Spinal cord (tissue), 10 donors: ENCODE data around the gene AKR7A2. TPM values are rescaled to one million over a fixed set of nuclear protein-coding genes. Genes with fewer than 3 reads are reported as not detected.
"Not testable (repeated sequence)": the region's sequence is repeated elsewhere in the genome, so short reads cannot be mapped to it uniquely, and the experiment has no call there.

Experiments used
- DNase-seq, 6 donors: peaks; one replicate each; pipeline versions ENCODE4 v3.0.0 to v3.0.0-alpha.2; 2013 to 2015; ENCODE audit warnings: low spot score in 6 of 6, low read depth in 4 of 6
- H3K27ac ChIP-seq: one replicate; pipeline ENCODE4 v1.5.1; 2013; ENCODE audit warnings: low read depth, low read length, control low read depth
- H3K27me3 ChIP-seq: one replicate; pipeline ENCODE4 v1.6.1; 2013; ENCODE audit warnings: low read length; ENCODE audit not compliant: control insufficient read depth, insufficient read depth
- H3K36me3 ChIP-seq: one replicate; pipeline ENCODE4 v1.6.1; 2013; ENCODE audit warnings: low read length; ENCODE audit not compliant: control insufficient read depth, insufficient read depth
- H3K4me1 ChIP-seq: one replicate; pipeline ENCODE4 v1.6.1; 2013; ENCODE audit warnings: low read length; ENCODE audit not compliant: control insufficient read depth, insufficient read depth
- H3K4me3 ChIP-seq: one replicate; pipeline ENCODE4 v1.5.1; 2013; ENCODE audit warnings: low read depth, low read length, control low read depth
- H3K9me3 ChIP-seq: one replicate; pipeline ENCODE4 v1.6.1; 2013; ENCODE audit warnings: low read length; ENCODE audit not compliant: control insufficient read depth, insufficient read depth
- WGBS: methylation state at CpG from one replicate; pipeline ENCODE4 v1.1.5; 2013; ENCODE audit warnings: missing lambda C conversion rate; ENCODE audit not compliant: insufficient coverage; 5-methylcytosine and 5-hydroxymethylcytosine counted together
- polyA plus RNA-seq, 2 donors: library from polyadenylated mRNA; unstranded; fragments of 120-200 nt; gene quantifications; one replicate each; pipeline ENCODE4 v1.2.1, GENCODE V29; 2013; ENCODE audit not compliant: insufficient read length in 2 of 2
- total RNA-seq, 2 donors: library from RNA; depleted of rRNA in 1 of 2; stranded (reverse); fragments of 120-200 nt in 1 of 2; fragments of >200 nt in 1 of 2; gene quantifications; one replicate each; pipeline versions ENCODE4 v1.2.3 to v1.2.4, GENCODE V29; 2013 to 2014
- donor health status: healthy.

Gene AKR7A2
- total and polyA plus RNA-seq, 4 donors: 39.1 to 101 (median 67.3) TPM

DNA sequence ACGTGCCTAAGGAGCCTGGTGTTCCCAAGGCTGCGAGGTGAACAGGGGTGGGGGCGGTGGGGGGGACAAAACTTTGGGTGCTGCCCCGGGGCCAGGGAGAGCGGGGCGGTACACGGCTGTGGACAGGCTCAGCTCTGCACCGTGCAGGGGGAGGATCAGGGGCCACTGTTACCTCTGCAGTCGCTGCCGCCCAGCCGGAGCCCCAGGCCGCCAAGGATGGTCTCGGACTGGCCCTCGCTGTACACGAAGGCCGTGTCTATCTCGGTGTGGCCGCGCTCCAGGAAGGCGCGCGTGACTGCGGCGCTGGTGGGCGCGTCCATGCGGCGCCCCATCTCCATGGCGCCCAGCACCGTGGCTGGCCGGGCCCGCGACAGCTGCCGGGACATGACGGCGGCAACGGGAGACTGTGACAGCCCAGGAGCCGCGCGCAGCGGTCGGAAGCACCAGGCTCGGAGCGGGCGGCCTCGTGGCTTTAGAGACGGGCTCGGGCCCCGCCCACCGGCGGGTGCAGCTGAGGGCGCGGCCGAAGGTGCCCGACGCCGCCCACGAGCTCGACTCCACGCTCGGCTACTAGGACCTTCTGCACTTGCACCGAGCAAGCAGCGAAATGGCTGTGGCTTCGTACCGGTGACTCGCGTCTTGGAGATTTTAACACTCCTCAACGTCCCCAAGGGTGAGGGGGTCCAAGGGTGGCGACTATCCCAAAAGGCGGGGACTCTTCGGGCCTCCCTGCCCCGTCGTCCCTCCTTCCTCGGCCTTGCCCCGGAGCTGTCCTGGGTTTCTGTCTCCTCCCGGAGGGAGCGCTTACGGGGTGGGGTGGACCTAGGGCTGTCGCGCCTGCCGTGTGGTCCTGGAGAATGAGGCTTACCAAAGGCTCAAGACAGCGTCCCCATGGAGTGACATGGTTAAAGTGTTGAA, 23.4 kb downstream of the AKR7A2 start, which contains the start of gene AKR7A3:
Gene AKR7A3, minus strand, starts transcription at position 447 of the 918 bp plus-strand sequence. Its CDS starts 61 bp downstream, at position 386.
- not testable (repeated sequence) for H3K9me3 ChIP-seq, H3K27me3 ChIP-seq, H3K27ac ChIP-seq
- DNase-seq: peak in 2 of 6 donors; percentile 58 to 71
- H3K4me1 ChIP-seq: peaks cover 15% of the 10 kb centered on the region
- peak within 1 kb of the TSS; percentile 40 for H3K4me3 ChIP-seq
- 13% methylated on average over 60 of the region's 82 CpGs for WGBS
- peaks cover 21% of the 10 kb centered on the region for H3K36me3 ChIP-seq

DNA sequence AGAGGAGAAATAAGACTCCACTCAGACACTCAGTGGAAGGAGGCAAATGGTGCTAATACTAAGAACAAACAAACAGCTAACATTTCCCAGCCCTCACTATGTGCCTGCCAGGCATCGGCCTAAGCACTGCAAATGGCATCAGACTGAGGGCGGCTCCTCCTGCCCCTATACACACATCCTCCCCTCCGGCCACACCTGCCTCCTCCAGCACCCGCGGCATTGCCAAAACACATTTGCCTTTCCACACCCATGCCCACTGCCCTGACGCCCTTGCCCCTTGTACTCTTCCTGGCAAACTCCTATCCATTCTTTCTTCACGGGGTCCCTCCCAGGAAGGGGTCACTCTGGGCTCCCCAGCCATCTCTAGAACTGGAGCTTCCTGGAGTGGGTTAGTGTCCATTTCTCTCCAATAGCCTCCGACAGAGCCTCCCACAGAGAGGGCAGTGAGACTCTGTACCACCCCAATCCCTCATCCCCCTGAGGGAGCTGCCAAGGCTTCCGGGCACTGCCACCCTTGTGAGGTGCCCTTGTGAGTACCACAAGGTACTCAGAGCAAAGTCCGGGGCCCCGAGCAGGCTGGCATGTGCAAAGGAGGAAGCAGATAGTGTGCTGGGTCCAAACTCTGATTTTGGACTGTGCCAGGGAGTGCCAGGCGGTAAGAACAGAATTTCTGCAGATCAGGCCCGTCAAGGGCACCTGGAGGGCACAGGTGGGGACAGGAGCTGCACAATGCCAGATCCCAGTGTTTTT, 24.3 kb downstream of the AKR7A2 start:
- peaks cover 3% of the 10 kb centered on the region for H3K27me3 ChIP-seq
- 91% methylated on average over 10 of the region's 13 CpGs for WGBS
- peaks cover 15% of the 10 kb centered on the region for H3K4me1 ChIP-seq
- no peak overlapping the region for H3K4me3 ChIP-seq
- H3K36me3 ChIP-seq: peaks cover 26% of the 10 kb centered on the region
- H3K9me3 ChIP-seq: no peaks in the 10 kb centered on the region
- no peak overlapping the region for H3K27ac ChIP-seq
- DNase-seq: no peak

DNA sequence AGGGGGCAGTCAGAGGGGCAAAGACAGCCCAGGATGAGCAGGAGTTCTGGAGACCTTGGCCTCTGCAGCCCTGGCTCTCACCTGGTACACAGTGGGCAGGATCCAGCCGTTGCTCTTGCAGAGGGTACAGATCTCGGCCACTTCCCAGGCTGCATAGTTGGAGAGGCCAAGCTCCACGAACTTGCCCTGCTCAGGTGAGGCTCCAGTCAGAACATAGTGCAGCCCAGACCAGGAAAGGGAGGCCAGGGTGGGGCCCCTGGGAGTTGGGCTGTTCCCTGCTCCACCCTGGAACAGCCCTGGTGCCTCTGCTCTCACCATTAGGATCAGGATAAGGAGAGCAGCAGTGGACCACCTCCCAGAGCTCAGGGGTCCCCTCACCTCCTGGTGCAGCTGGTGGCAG, 26.1 kb downstream of the AKR7A2 start:
- not testable (repeated sequence) for H3K9me3 ChIP-seq, H3K4me3 ChIP-seq

DNA sequence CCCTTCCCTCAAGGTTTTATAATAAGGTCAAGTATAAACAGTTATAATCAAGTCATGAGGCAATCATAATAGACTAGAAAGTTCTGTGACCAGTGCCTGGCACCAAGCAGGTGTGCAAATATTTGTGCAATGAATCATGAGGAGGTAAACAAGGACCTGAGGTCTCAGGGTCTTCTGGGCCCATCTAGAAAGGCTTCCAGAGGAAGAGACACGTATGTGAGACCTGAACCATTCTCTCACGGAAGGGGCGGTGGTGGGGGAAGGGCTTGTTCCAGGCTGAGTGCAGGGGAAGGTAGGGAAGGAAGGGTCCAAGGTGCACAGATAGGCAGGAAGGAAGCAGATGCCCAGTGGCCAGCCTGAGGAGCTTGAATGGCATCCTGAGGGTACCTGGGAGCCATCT, 26.6 kb downstream of the AKR7A2 start:
- Histone ChIP-seq H3K36me3 (peaks cover 34% of the 10 kb centered on the region), H3K4me1 (peaks cover 15% of the 10 kb centered on the region)
- H3K27me3 ChIP-seq, H3K4me3 ChIP-seq, DNase-seq, H3K27ac ChIP-seq, H3K9me3 ChIP-seq: not testable (repeated sequence)
- 100% methylated on average over 2 of the region's 3 CpGs for WGBS

More for the DNA sequence above, 26.1 kb downstream of the AKR7A2 start:
- H3K27me3 ChIP-seq, H3K27ac ChIP-seq, DNase-seq: not testable (repeated sequence)
- 58% methylated on average over 3 of the region's 3 CpGs for WGBS
- H3K36me3 ChIP-seq: peaks cover 34% of the 10 kb centered on the region
- H3K4me1 ChIP-seq: peaks cover 15% of the 10 kb centered on the region

DNA sequence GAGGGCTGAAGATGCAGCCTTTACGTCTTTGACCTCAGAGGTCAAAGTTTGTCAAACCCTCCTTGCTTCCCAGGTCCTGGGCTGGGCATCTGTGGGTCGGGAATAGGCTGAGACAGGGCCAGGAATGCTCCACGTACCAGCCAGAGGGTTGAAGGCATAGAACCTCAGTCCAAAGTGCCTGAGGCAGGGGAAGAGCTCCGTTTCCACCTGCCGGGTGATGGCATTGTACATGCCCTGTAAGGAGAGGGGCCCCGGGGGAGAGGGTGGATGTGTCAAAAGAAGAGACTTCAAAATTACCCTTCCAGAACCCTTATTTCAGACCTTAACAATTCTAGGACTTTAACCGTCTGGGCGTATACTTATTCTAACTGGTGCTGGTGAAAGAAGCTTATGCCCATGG, 27.1 kb downstream of the AKR7A2 start:
- Histone ChIP-seq H3K9me3 (no peaks in the 10 kb centered on the region), H3K4me1 (peaks cover 15% of the 10 kb centered on the region), H3K36me3 (peaks cover 34% of the 10 kb centered on the region), H3K27me3 (peaks cover 3% of the 10 kb centered on the region), H3K27ac (no peak overlapping the region), H3K4me3 (no peak overlapping the region)
- WGBS: 93% methylated on average over 3 of the region's 8 CpGs
- no peak for DNase-seq

DNA sequence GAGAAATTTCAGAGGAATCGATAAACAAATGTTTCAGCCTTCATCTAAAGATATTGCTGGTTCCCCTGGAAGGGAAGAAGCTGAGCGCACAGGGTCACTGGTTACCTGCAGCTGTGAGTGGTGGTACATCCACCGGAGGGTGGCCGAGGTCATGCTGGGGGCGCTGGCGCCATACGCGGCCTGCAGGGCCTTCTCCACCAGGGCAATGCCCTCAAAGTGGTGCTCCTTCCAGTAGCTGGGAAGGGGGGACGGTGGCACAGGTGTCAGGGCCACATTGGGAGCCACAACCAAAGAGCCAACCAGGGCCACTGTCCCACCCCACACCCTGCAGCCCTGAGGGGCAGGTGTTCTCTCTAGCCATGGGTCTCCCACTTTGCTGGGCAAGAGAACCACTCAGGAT, 28.1 kb downstream of the AKR7A2 start:
- Histone ChIP-seq H3K4me3 (no peak overlapping the region), H3K27me3 (no peaks in the 10 kb centered on the region), H3K4me1 (peaks cover 11% of the 10 kb centered on the region), H3K36me3 (peaks cover 34% of the 10 kb centered on the region), H3K9me3 (no peaks in the 10 kb centered on the region), H3K27ac (no peak overlapping the region)
- DNase-seq: no peak
- 92% methylated on average over 9 of the region's 9 CpGs for WGBS

DNA sequence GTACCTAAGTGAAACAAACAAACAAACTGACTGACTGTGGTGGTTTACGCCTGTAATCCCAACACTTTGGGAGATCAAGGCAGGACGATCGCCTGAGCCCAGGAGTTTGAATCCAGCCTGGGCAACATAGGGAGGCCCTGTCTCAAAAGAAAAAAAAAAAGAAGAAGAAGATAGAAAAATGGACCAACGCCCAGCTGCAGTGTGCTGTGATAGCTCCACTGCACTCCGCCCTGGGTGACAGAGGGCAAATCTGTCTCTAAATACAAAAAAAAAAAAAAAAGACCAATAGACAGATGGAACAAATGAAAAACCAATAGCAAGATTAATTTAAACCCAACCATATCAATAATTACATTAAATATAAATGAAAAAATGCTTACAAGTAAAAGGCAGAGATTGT, 37.3 kb downstream of the AKR7A2 start:
- no peak overlapping the region for H3K4me3 ChIP-seq

DNA sequence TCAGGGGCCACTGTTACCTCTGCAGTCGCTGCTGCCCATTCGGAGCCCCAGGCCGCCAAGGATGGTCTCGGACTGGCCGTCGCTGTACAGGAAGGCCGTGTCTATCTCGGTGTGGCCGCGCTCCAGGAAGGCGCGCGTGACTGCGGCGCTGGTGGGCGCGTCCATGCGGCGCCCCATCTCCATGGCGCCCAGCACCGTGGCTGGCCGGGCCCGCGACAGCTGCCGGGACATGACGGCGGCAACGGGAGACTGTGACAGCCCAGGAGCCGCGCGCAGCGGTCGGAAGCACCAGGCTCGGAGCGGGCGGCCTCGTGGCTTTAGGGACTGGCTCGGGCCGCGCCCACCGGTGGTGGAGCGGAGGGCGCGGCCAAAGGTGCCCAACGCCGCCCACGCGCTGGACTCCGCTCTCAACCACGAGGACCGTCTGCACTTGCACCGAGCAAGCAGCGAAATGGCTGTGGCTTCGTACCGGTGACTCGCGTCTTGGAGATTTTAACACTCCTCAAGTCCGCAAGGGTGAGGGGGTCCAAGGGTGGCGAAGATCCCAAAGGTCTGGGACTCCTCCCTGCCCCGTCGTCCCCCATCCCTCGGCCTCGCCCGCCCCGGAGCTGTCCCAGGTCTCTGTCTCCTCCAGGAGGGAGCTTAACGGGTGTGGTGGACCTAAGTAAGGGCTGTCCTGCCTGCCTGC, 38.0 kb downstream of the AKR7A2 start:
- WGBS: 24% methylated on average over 42 of the region's 66 CpGs
- not testable (repeated sequence) for DNase-seq, H3K27ac ChIP-seq, H3K27me3 ChIP-seq, H3K4me3 ChIP-seq, H3K9me3 ChIP-seq, H3K4me1 ChIP-seq
- H3K36me3 ChIP-seq: peaks cover 21% of the 10 kb centered on the region

More for the DNA sequence above, 37.3 kb downstream of the AKR7A2 start:
- no peak for DNase-seq
- peaks cover 3% of the 10 kb centered on the region for H3K4me1 ChIP-seq
- WGBS: 100% methylated on average over 3 of the region's 5 CpGs
- no peaks in the 10 kb centered on the region for H3K27me3 ChIP-seq
- H3K36me3 ChIP-seq: peaks cover 15% of the 10 kb centered on the region
- no peak overlapping the region for H3K27ac ChIP-seq
- no peaks in the 10 kb centered on the region for H3K9me3 ChIP-seq

DNA sequence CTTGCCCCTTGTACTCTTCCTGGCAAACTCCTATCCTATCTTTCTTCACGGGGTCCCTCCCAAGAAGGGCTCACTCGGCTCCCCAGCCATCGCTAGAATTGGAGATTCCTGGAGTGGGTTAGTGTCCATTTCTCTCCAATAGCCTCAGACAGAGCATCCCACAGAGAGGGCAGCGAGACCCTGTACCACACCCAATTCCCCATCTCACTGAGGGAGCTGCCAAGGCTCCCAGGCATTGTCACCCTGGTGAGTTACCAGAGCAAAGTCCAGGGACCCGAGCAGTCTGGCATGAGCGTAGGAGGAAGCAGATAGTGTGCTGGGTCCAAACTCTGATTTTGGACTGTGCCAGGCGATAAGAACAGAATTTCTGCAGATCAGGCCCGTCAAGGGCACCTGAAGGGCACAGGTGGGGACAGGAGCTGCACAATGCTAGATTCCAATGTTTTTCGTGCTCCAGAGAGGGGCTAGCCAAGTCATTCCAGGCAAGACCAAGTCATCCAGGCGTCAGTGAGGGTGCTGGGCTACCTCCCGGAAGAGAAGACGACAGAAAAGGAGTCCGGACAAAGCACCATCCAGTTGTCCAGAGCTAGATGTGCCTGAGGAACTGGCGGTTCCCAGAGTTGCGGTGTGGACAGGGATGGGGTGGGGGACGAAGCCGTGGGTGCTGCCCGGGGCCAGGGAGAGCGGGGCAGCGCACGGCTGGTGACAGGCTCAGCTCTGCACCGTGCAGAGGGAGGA, 38.7 kb downstream of the AKR7A2 start:
- Histone ChIP-seq H3K4me1 (peaks cover 3% of the 10 kb centered on the region), H3K4me3 (no peak overlapping the region), H3K27me3 (no peaks in the 10 kb centered on the region), H3K9me3 (no peaks in the 10 kb centered on the region), H3K27ac (no peak overlapping the region), H3K36me3 (peaks cover 26% of the 10 kb centered on the region)
- DNase-seq: no peak
- 80% methylated on average over 20 of the region's 22 CpGs for WGBS
